Smooth muscle cell (in vitro differentiated cells): ENCODE data around the gene REEP6. TPM values are rescaled to one million over a fixed set of nuclear protein-coding genes. Genes with fewer than 3 reads are reported as not detected.
A peak's percentile ranks its signal among the peaks of the same experiment; 100 is the strongest.

Experiments
- DNase-seq: peaks from one replicate; lab custom pipeline; 2025; ENCODE audit not compliant: unreplicated experiment; lab: John Stamatoyannopoulos, UW
- H2AFZ ChIP-seq: fragments of 200-600 bp; sonication (generic); 2 replicates; pipeline ENCODE4 v1.6.0; 2016; ENCODE audit warnings: antibody characterized with exemption, low read depth, mild to moderate bottlenecking
- H3F3A ChIP-seq: fragments of 200-600 bp; sonication (generic); 2 replicates; pipeline ENCODE4 v1.6.0; 2017; ENCODE audit warnings: antibody characterized with exemption, low read depth
- H3K27ac ChIP-seq: fragments of 200-600 bp; sonication (generic); 2 replicates; pipeline ENCODE4 v1.5.1; 2016; ENCODE audit warnings: low read depth, mild to moderate bottlenecking
- H3K27me3 ChIP-seq: fragments of 200-600 bp; sonication (generic); 2 replicates; pipeline ENCODE4 v1.6.1; 2016; ENCODE audit warnings: low read depth, mild to moderate bottlenecking
- H3K36me3 ChIP-seq: fragments of 200-600 bp; sonication (generic); 2 replicates; pipeline ENCODE4 v1.5.1; 2016; ENCODE audit warnings: low read depth
- H3K4me1 ChIP-seq: fragments of 200-600 bp; sonication (generic); 2 replicates; pipeline ENCODE4 v1.5.1; 2016; ENCODE audit warnings: low read depth
- H3K4me2 ChIP-seq: fragments of 200-600 bp; sonication (generic); 2 replicates; pipeline ENCODE4 v1.6.0; 2016; ENCODE audit warnings: mild to moderate bottlenecking
- H3K4me3 ChIP-seq: fragments of 200-600 bp; sonication (generic); 2 replicates; pipeline ENCODE4 v1.5.1; 2016; ENCODE audit warnings: mild to moderate bottlenecking
- H3K79me2 ChIP-seq: fragments of 200-600 bp; sonication (generic); 2 replicates; pipeline ENCODE4 v1.6.0; 2016; ENCODE audit warnings: low read depth, mild to moderate bottlenecking
- H3K9ac ChIP-seq: fragments of 200-600 bp; sonication (generic); 2 replicates; pipeline ENCODE4 v1.6.0; 2016; ENCODE audit warnings: low read depth
- H3K9me3 ChIP-seq: fragments of 200-600 bp; sonication (generic); replicated peaks from 2 replicates; pipeline ENCODE4 v1.5.1; 2016; ENCODE audit warnings: low read depth
- H4K20me1 ChIP-seq: fragments of 200-600 bp; sonication (generic); 2 replicates; pipeline ENCODE4 v1.6.0; 2016; ENCODE audit warnings: low read depth
- CTCF ChIP-seq: fragments of 200-600 bp; sonication (generic); IDR thresholded peaks from 2 replicates; pipeline ENCODE4 v1.5.1; 2017; ENCODE audit warnings: borderline replicate concordance, mild to moderate bottlenecking, antibody characterized with exemption; ENCODE audit not compliant: insufficient read depth, poor library complexity, severe bottlenecking
- WGBS: methylation state at CpG from one replicate; pipeline ENCODE4 v1.1.7; 2016; ENCODE audit warnings: low lambda C conversion rate; 5-methylcytosine and 5-hydroxymethylcytosine counted together
- polyA plus RNA-seq: library from polyadenylated mRNA; unstranded; fragments of >200 nt; fragmentation: Nextera tagmentation; extraction: Ambion mirVana; gene quantifications from 2 replicates; pipeline ENCODE4 v1.2.1, GENCODE V29; 2016
- total RNA-seq: library from RNA; depleted of rRNA; stranded (reverse); fragments of >200 nt; gene quantifications from 2 replicates; pipeline ENCODE4 v1.2.3, GENCODE V29; 2014

REEP6 gene
- total and polyA plus RNA-seq, 2 experiments from 2014 or later: 7.0 to 15.1 TPM

- H2AFZ ChIP-seq: no peak overlapping the region
- H3K4me2 ChIP-seq: no peak overlapping the region
- no peaks in the 10 kb centered on the region for H3F3A ChIP-seq
- DNase-seq: no peak
- H3K27ac ChIP-seq: no peak overlapping the region
- H3K79me2 ChIP-seq: no peaks in the 10 kb centered on the region
- H4K20me1 ChIP-seq: peaks cover 64% of the 10 kb centered on the region
- no peak overlapping the region for H3K4me3 ChIP-seq
- no peak overlapping the region for H3K9ac ChIP-seq
- 94% methylated on average over 35 of the region's 36 CpGs for WGBS
- H3K9me3 ChIP-seq: no peaks in the 10 kb centered on the region
- peaks cover 20% of the 10 kb centered on the region for H3K27me3 ChIP-seq
- H3K36me3 ChIP-seq: no peaks in the 10 kb centered on the region
- H3K4me1 ChIP-seq: no peaks in the 10 kb centered on the region
- no peak for TF ChIP-seq CTCF
Observed at GRCh38 chr19:1460033-1460995, 30.7 kb upstream of the REEP6 start.

DNA sequence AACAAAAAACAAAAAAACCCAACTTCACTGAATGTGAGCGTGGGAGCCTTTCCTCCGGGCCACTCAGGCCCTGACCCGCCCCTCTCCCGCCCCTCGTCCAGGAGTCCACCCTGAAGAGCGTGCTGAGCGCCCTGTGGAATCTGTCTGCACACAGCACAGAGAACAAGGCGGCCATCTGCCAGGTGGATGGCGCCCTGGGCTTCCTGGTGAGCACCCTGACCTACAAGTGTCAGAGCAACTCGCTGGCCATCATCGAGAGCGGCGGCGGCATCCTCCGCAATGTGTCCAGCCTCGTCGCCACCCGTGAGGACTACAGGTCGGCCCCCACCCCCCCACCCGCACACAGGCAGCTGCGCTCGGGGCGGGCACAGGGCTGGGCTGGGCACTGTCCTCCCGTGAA, 29.1 kb upstream of the REEP6 start:
- TF ChIP-seq CTCF: no peak
- no peak overlapping the region for H2AFZ ChIP-seq
- 93% methylated on average over 23 of the region's 24 CpGs for WGBS
- H3K4me1 ChIP-seq: peaks cover 6% of the 10 kb centered on the region
- no peak overlapping the region for H3K9ac ChIP-seq
- H4K20me1 ChIP-seq: peaks cover 80% of the 10 kb centered on the region
- no peaks in the 10 kb centered on the region for H3K9me3 ChIP-seq
- no peak overlapping the region for H3K4me2 ChIP-seq
- no peak for DNase-seq
- H3K27me3 ChIP-seq: peaks cover 27% of the 10 kb centered on the region
- H3K4me3 ChIP-seq: no peak overlapping the region
- no peak overlapping the region for H3K27ac ChIP-seq
- H3K79me2 ChIP-seq: no peaks in the 10 kb centered on the region
- no peaks in the 10 kb centered on the region for H3F3A ChIP-seq
- no peaks in the 10 kb centered on the region for H3K36me3 ChIP-seq

DNA sequence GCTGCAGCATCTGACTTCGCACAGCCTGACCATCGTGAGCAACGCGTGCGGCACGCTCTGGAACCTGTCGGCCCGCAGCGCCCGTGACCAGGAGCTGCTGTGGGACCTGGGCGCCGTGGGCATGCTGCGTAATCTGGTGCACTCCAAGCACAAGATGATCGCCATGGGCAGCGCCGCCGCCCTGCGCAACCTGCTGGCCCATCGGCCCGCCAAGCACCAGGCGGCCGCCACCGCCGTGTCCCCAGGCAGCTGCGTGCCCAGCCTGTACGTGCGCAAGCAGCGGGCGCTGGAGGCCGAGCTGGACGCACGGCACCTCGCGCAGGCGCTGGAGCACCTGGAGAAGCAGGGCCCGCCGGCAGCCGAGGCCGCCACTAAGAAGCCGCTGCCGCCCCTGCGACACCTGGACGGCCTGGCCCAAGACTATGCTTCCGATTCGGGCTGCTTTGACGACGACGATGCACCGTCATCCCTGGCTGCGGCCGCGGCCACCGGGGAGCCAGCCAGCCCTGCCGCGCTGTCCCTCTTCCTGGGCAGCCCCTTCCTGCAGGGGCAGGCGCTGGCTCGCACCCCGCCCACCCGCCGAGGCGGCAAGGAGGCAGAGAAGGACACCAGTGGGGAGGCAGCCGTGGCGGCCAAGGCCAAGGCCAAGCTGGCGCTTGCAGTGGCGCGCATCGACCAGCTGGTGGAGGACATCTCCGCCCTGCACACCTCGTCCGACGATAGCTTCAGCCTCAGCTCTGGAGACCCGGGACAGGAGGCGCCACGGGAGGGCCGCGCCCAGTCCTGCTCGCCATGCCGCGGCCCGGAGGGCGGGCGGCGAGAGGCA, 25.6 kb upstream of the REEP6 start:
- peak; percentile 48 for TF ChIP-seq CTCF
- no peak for DNase-seq
- Histone ChIP-seq H3K27ac (no peak overlapping the region), H3K36me3 (no peaks in the 10 kb centered on the region), H3K4me1 (peaks cover 27% of the 10 kb centered on the region), H3K4me2 (peak overlapping the region; percentile 40), H3K9ac (no peak overlapping the region), H3K27me3 (peaks cover 54% of the 10 kb centered on the region), H3K4me3 (peak overlapping the region; percentile 21), H3K79me2 (no peaks in the 10 kb centered on the region), H3F3A (no peaks in the 10 kb centered on the region), H2AFZ (no peak overlapping the region), H3K9me3 (no peaks in the 10 kb centered on the region), H4K20me1 (peaks cover 83% of the 10 kb centered on the region)
- WGBS: 27% methylated on average over 82 of the region's 83 CpGs
